ENCODE data around the gene CDHR4. TPM values are rescaled to one million over a fixed set of nuclear protein-coding genes. Genes with fewer than 3 reads are reported as not detected.

Gene CDHR4
- total RNA-seq, 6 experiments from 2014 or later: not detected

- Histone ChIP-seq H3K36me3 (no peaks in the 10 kb centered on the region), H3K9me3 (no peaks in the 10 kb centered on the region), H3K27ac (peak overlapping the region in 2 of 3 donors; percentile 24 to 34), H3K4me1 (peaks cover 0 to 12% (median 0%) of the 10 kb centered on the region in 4 donors), H3K27me3 (no peaks in the 10 kb centered on the region), H3K4me3 (peak overlapping the region in 2 of 3 donors; percentile 69 to 97)
- peak in 1 of 3 donors; percentile 57 for DNase-seq
- ATAC-seq: no peak
- WGBS (ENCODE audit: insufficient coverage, low coverage, low lambda C conversion rate, missing lambda C conversion rate): 53% methylated on average over 4 of the region's 26 CpGs
- no peak for TF ChIP-seq POLR2A (IDR thresholded peaks at IDR 0.05)
- no peak for TF ChIP-seq CTCF (IDR thresholded peaks at IDR 0.05)
- intact Hi-C loops (cut with DNase I): loop anchor here (5.0 to 10.0 kb wide), 3 partner anchors 33 to 100 kb away; partner anchors contain the start of gene MST1R (in 1 of the 2)
These were observed 4.7 kb upstream of the CDHR4 start for GRCh38 chr3:49804141-49805041.

GRCh38 chr3:49803465-49804140 lies 3.9 kb upstream of the CDHR4 start:
- DNase-seq (peak in 1 of 3 donors; percentile 56), ATAC-seq (no peak)
- H3K4me3 ChIP-seq: peak overlapping the region; percentile 67 to 97 (median 69)
- no peak for TF ChIP-seq POLR2A (IDR thresholded peaks at IDR 0.05)
- TF ChIP-seq CTCF (IDR thresholded peaks at IDR 0.05): no peak
- intact Hi-C loops (cut with DNase I): loop anchor here (5.0 to 10.0 kb wide), 3 partner anchors 34 to 101 kb away; partner anchors contain the start of gene MST1R (in 1 of the 2)
- peaks cover 0 to 8% (median 0%) of the 10 kb centered on the region in 4 donors for H3K4me1 ChIP-seq
- no peaks in the 10 kb centered on the region for H3K36me3 ChIP-seq
- H3K27me3 ChIP-seq: no peaks in the 10 kb centered on the region
- peak overlapping the region; percentile 42 to 69 (median 63) for H3K27ac ChIP-seq
- H3K9me3 ChIP-seq: no peaks in the 10 kb centered on the region
- 8% methylated on average over 5 of the region's 41 CpGs for WGBS (ENCODE audit: insufficient coverage, low coverage, low lambda C conversion rate, missing lambda C conversion rate)

GRCh38 chr3:49802719-49803464 lies 3.2 kb upstream of the CDHR4 start, which contains the start of gene INKA1:
INKA1 (plus strand) TSS chr3:49803261; CDS start chr3:49803393, 132 bp downstream.
- DNase-seq (peak; percentile 92 to 93 (median 93)), ATAC-seq (peak; percentile 87 to 91 (median 89))
- Histone ChIP-seq H3K4me3 (peak within 1 kb of the TSS; percentile 67 to 97 (median 69)), H3K27me3 (no peaks in the 10 kb centered on the region), H3K27ac (peak within 1 kb of the TSS; percentile 42 to 69 (median 63)), H3K9me3 (no peaks in the 10 kb centered on the region), H3K36me3 (no peaks in the 10 kb centered on the region), H3K4me1 (peaks cover 0 to 6% (median 0%) of the 10 kb centered on the region in 4 donors)
- intact Hi-C loops (cut with DNase I): loop anchor here (5.0 to 10.0 kb wide), 3 partner anchors 34 to 102 kb away; partner anchors contain the start of gene MST1R (in 1 of the 2)
- WGBS (ENCODE audit: insufficient coverage, low coverage, low lambda C conversion rate, missing lambda C conversion rate): 0% methylated on average over 28 of the region's 71 CpGs
- TF ChIP-seq POLR2A (IDR thresholded peaks at IDR 0.05) (peak; percentile 46), CTCF (IDR thresholded peaks at IDR 0.05) (peak; percentile 87 to 92 (median 90))

- H3K36me3 ChIP-seq: no peaks in the 10 kb centered on the region
- no peaks in the 10 kb centered on the region for H3K9me3 ChIP-seq
- DNase-seq: no peak
- ATAC-seq: no peak
- H3K27ac ChIP-seq: no peak overlapping the region
- H3K27me3 ChIP-seq: no peaks in the 10 kb centered on the region
- intact Hi-C loops (cut with DNase I): loop anchor here (5.0 to 10.0 kb wide), 3 partner anchors 36 to 104 kb away; partner anchors contain the start of gene MST1R (in 1 of the 2)
- WGBS (ENCODE audit: insufficient coverage, low coverage, low lambda C conversion rate, missing lambda C conversion rate): 65% methylated on average over 2 of the region's 2 CpGs
- H3K4me3 ChIP-seq: no peak overlapping the region
- no peaks in the 10 kb centered on the region for H3K4me1 ChIP-seq
- TF ChIP-seq CTCF (IDR thresholded peaks at IDR 0.05) (no peak), POLR2A (IDR thresholded peaks at IDR 0.05) (no peak)
These were observed 1.5 kb upstream of the CDHR4 start for GRCh38 chr3:49801160-49801559.

All from right lobe of liver (tissue), 6 donors.